HCT116 (cell line): Measurements from ENCODE around the gene UBASH3B. TPM values are rescaled to one million over a fixed set of nuclear protein-coding genes. Genes with fewer than 3 reads are reported as not detected.

ENCODE experiments used
- ATAC-seq: fragments of 200-7000 bp; cut with Tn5 transposase; 2 replicates; pipeline ENCODE4 v1.9.1; 2020; ENCODE audit warnings: mild to moderate bottlenecking, moderate library complexity
- BruUV-seq: library from RNA; stranded (reverse); fragments of 400-500 nt; replicated peaks from 2 replicates; lab custom pipeline; 2021; lab: Mats Ljungman, UMichigan
- CTCF ChIA-PET: fragments of 300-600 bp; sonication (Branson Sonifier 250); formaldehyde crosslinking; loops from one replicate; lab custom pipeline; 2021; ENCODE audit warnings: antibody characterized with exemption; lab: Charles Lee
- POLR2A ChIA-PET: fragments of 300-600, 350-600 bp; sonication (Branson Sonifier 250); formaldehyde crosslinking; loops from one replicate; lab custom pipeline; 2021; ENCODE audit warnings: antibody characterized with exemption; lab: Charles Lee
- RAD21 ChIA-PET, 2 experiments: fragments of 300-600 bp; sonication (Branson Sonifier 250); formaldehyde crosslinking; loops; one replicate each; lab custom pipeline; 2023; ENCODE audit warnings: low total read pairs in 2 of 2; ENCODE audit not compliant: uncharacterized antibody in 2 of 2, unreplicated experiment in 2 of 2, low non-redundant PET in 1 of 2; lab: Charles Lee
- DNase-seq: peaks from one replicate; pipeline ENCODE4 v3.0.0-alpha.2; 2010; ENCODE audit warnings: low read depth, low spot score
- H2AFZ ChIP-seq: fragments of 200-600 bp; shearing (Covaris generic), sonication (generic); 2 replicates; pipeline ENCODE4 v1.6.1; 2017; ENCODE audit warnings: low read depth, mixed run types, mixed read lengths, antibody characterized with exemption, low read length; ENCODE audit not compliant: poor library complexity, severe bottlenecking
- H3K27ac ChIP-seq: 2 replicates; pipeline ENCODE4 v1.5.1; 2012; ENCODE audit warnings: low read depth, low read length
- H3K27me3 ChIP-seq: fragments of 200-600 bp; sonication (generic); 2 replicates; pipeline ENCODE4 v1.6.1; 2016; ENCODE audit warnings: mixed run types, low read length, mixed read lengths; ENCODE audit not compliant: insufficient read depth
- H3K36me3 ChIP-seq, 2 experiments: fragments of 200-500 bp in 1 of 2; fragments of 200-600 bp in 1 of 2; sonication (Bioruptor generic) in 1 of 2; sonication (generic) in 1 of 2; 2 replicates each; pipeline versions ENCODE4 v1.5.1 to v1.6.1; 2014 to 2016; ENCODE audit warnings: low read length in 2 of 2, inconsistent platforms in 1 of 2, mixed read lengths in 1 of 2, mixed run types in 1 of 2; ENCODE audit not compliant: insufficient read depth in 2 of 2, control insufficient read depth in 1 of 2
- H3K4me1 ChIP-seq, 2 experiments: fragments of 200-600 bp in 1 of 2; sonication (generic) in 1 of 2; 2 replicates each; pipeline versions ENCODE4 v1.5.1 to v1.6.1; 2012 to 2017; ENCODE audit warnings: low read length in 2 of 2, inconsistent platforms in 1 of 2, mild to moderate bottlenecking in 1 of 2, mixed read lengths in 1 of 2, mixed run types in 1 of 2, moderate library complexity in 1 of 2; ENCODE audit not compliant: insufficient read depth in 2 of 2, control insufficient read depth in 1 of 2
- H3K4me2 ChIP-seq: fragments of 200-600 bp; sonication (generic); 2 replicates; pipeline ENCODE4 v1.6.1; 2017; ENCODE audit warnings: mixed run types, low read length, mixed read lengths
- H3K4me3 ChIP-seq, 2 experiments: fragments of 200-600 bp in 1 of 2; sonication (generic) in 1 of 2; replicated peaks in 1 of 2; 2 replicates each; pipeline ENCODE4 v1.5.1; 2011 to 2016; ENCODE audit warnings: low read length in 2 of 2, control low read depth in 1 of 2, low read depth in 1 of 2, mild to moderate bottlenecking in 1 of 2, mixed read lengths in 1 of 2, mixed run types in 1 of 2
- H3K79me2 ChIP-seq: fragments of 200-600 bp; sonication (generic); 2 replicates; pipeline ENCODE4 v1.6.1; 2017; ENCODE audit warnings: mild to moderate bottlenecking, mixed run types, low read length, moderate library complexity, mixed read lengths; ENCODE audit not compliant: insufficient read depth
- H3K9ac ChIP-seq: fragments of 200-600 bp; sonication (generic); 2 replicates; pipeline ENCODE4 v1.6.1; 2016; ENCODE audit warnings: low read length, mixed read lengths
- H3K9me2 ChIP-seq: fragments of 200-600 bp; sonication (generic), shearing (Covaris generic); 2 replicates; pipeline ENCODE4 v1.6.1; 2017; ENCODE audit warnings: mixed run types, mild to moderate bottlenecking, moderate library complexity; ENCODE audit not compliant: insufficient read depth
- H3K9me3 ChIP-seq, 2 experiments: fragments of 200-500 bp in 1 of 2; fragments of 200-600 bp in 1 of 2; sonication (Bioruptor generic) in 1 of 2; sonication (generic) in 1 of 2; 2 replicates each; pipeline ENCODE4 v1.6.1; 2014 to 2017; ENCODE audit warnings: low read length in 2 of 2, mixed read lengths in 2 of 2, inconsistent platforms in 1 of 2, low read depth in 1 of 2, mild to moderate bottlenecking in 1 of 2, mixed run types in 1 of 2, moderate library complexity in 1 of 2; ENCODE audit not compliant: control insufficient read depth in 1 of 2, insufficient read depth in 1 of 2
- H4K20me1 ChIP-seq: fragments of 200-600 bp; sonication (generic), shearing (Covaris generic); 2 replicates; pipeline ENCODE4 v1.6.1; 2017; ENCODE audit warnings: mixed run types, mild to moderate bottlenecking, moderate library complexity; ENCODE audit not compliant: insufficient read depth
- ATF3 ChIP-seq: IDR thresholded peaks from 2 replicates; pipeline ENCODE4 v1.6.1; 2012
- CBX3 ChIP-seq: IDR thresholded peaks from 2 replicates; pipeline ENCODE4 v1.6.1; 2012; ENCODE audit warnings: low read depth
- CTCF ChIP-seq, 3 experiments: fragments of 200-600 bp in 1 of 3; sonication (generic) in 1 of 3; IDR thresholded peaks in 2 of 3; conservative IDR thresholded peaks in 1 of 3; 2 replicates each; pipeline ENCODE4 v1.5.1; 2012 to 2017; ENCODE audit warnings: low read depth in 2 of 3, low read length in 2 of 3, antibody characterized with exemption in 1 of 3, borderline replicate concordance in 1 of 3, control low read depth in 1 of 3, mild to moderate bottlenecking in 1 of 3, mixed read lengths in 1 of 3, mixed run types in 1 of 3, moderate library complexity in 1 of 3; ENCODE audit not compliant: insufficient read depth in 1 of 3
- EGR1 ChIP-seq: IDR thresholded peaks from 2 replicates; pipeline ENCODE4 v1.6.1; 2012; ENCODE audit warnings: low read depth
- ELF1 ChIP-seq: IDR thresholded peaks from 2 replicates; pipeline ENCODE4 v1.6.1; 2012; ENCODE audit warnings: low read depth, borderline replicate concordance
- EZH2 ChIP-seq: fragments of 200-600 bp; sonication (generic); IDR thresholded peaks from 2 replicates; pipeline ENCODE4 v1.6.1; 2017; ENCODE audit warnings: antibody characterized with exemption, mixed run types
- EZH2phosphoT487 ChIP-seq: fragments of 200-600 bp; IDR thresholded peaks from 2 replicates; pipeline ENCODE4 v1.6.1; 2018; ENCODE audit warnings: antibody characterized with exemption, borderline replicate concordance
- JUND ChIP-seq: IDR thresholded peaks from 2 replicates; pipeline ENCODE4 v1.6.1; 2012
- MAX ChIP-seq: IDR thresholded peaks from 2 replicates; pipeline ENCODE4 v1.6.1; 2012
- POLR2AphosphoS5 ChIP-seq: IDR thresholded peaks from 2 replicates; pipeline ENCODE4 v1.6.1; 2011; ENCODE audit warnings: mild to moderate bottlenecking, low read depth, low read length, moderate library complexity
- SIN3A ChIP-seq: IDR thresholded peaks from 2 replicates; pipeline ENCODE4 v1.6.1; 2012; ENCODE audit warnings: low read depth
- SRF ChIP-seq: IDR thresholded peaks from 2 replicates; pipeline ENCODE4 v1.6.1; 2012; ENCODE audit warnings: low read depth
- YY1 ChIP-seq: IDR thresholded peaks from 2 replicates; pipeline ENCODE4 v1.6.1; 2011; ENCODE audit warnings: low read length, low read depth, moderate library complexity, mild to moderate bottlenecking; ENCODE audit not compliant: insufficient replicate concordance; ENCODE audit errors: extremely low read depth
- ZBTB33 ChIP-seq: IDR thresholded peaks from 2 replicates; pipeline ENCODE4 v1.6.1; 2011; ENCODE audit warnings: mild to moderate bottlenecking, low read length, moderate library complexity; ENCODE audit not compliant: insufficient replicate concordance; ENCODE audit errors: extremely low read depth
- ZFX ChIP-seq: fragments of 450-650 bp; IDR thresholded peaks from 2 replicates; pipeline ENCODE4 v1.6.1; 2017
- ZNF274 ChIP-seq: fragments of 200-500 bp; sonication (Bioruptor generic); IDR thresholded peaks from 2 replicates; pipeline ENCODE4 v1.6.1; 2014; ENCODE audit warnings: mild to moderate bottlenecking, low read depth, low read length, inconsistent platforms
- intact Hi-C: fragments of 100-400 bp; cut with micrococcal nuclease; formaldehyde crosslinking; loops from 2 replicates; pipeline ENCODE4 v1.10.0; 2022
- total RNA-seq: library from RNA; stranded (reverse); gene quantifications from one replicate; pipeline ENCODE4 v1.2.1, GENCODE V29; 2021; ENCODE audit not compliant: unreplicated experiment

Gene UBASH3B
- total RNA-seq, 1 experiment from 2014 or later: 40.3 TPM

GRCh38 chr11:122755409-122755808 lies 99.9 kb downstream of the UBASH3B start:
- no peak overlapping the region for H2AFZ ChIP-seq
- H3K79me2 ChIP-seq: 0 out of 2 replicates have a peak, but pooled peaks cover 3% of the 10 kb centered on the region
- POLR2A ChIA-PET: no interaction called here

More at GRCh38 chr11:122755409-122755808, 99.9 kb downstream of the UBASH3B start:
- no peak for DNase-seq
- no TSS peak for BruUV-seq
- no peaks in the 10 kb centered on the region for H3K9me2 ChIP-seq
- no peak overlapping the region for H3K4me3 ChIP-seq
- no peak overlapping the region for H3K4me2 ChIP-seq
- TF ChIP-seq ATF3 (no peak), MAX (no peak), EGR1 (no peak), SRF (no peak), JUND (no peak), CTCF (IDR thresholded peaks at IDR 0.05 in 2 of 3, conservative IDR thresholded peaks at IDR 0.05 in 1 of 3; ENCODE audit: borderline replicate concordance in 1 of 3, insufficient read depth in 1 of 3, low read depth in 2 of 3, low read length in 2 of 3) (no peak), ZBTB33 (no peak), POLR2AphosphoS5 (no peak), ELF1 (no peak), CBX3 (no peak), EZH2phosphoT487 (no peak), EZH2 (no peak), SIN3A (no peak), YY1 (no peak), ZFX (no peak), ZNF274 (no peak)
- no peak overlapping the region for H3K27ac ChIP-seq
- no peaks in the 10 kb centered on the region for H4K20me1 ChIP-seq
- intact Hi-C loops: no loop called here
- ATAC-seq: no peak
- no peaks in the 10 kb centered on the region for H3K27me3 ChIP-seq
- H3K9me3 ChIP-seq: no peaks in the 10 kb centered on the region
- H3K9ac ChIP-seq: no peak overlapping the region
- ChIA-PET RAD21 (interaction anchor here in 1 of 2 experiments (1.4 to 1.6 kb wide), 2 partner anchors 99 to 126 kb away, joined by 3 to 4 read pairs; partner anchors contain the start of gene UBASH3B), CTCF (interaction anchor here (1.0 to 2.7 kb wide), 6 partner anchors 26 to 126 kb away, joined by 4 to 14 read pairs (median 5); partner anchors contain the start of gene UBASH3B)
- no peaks in the 10 kb centered on the region for H3K36me3 ChIP-seq
- H3K4me1 ChIP-seq: 0 out of 4 replicates have a peak, but pooled peaks cover 0 to 2% of the 10 kb centered on the region in 2 experiments
